Left lobe of liver (tissue), 2 donors: ENCODE data around the gene KIF20B. TPM values are rescaled to one million over a fixed set of nuclear protein-coding genes. Genes with fewer than 3 reads are reported as not detected.

Experiments
- ATAC-seq: fragments of 200-7000 bp; cut with Tn5 transposase; one replicate; pipeline ENCODE4 v1.9.1; 2020; ENCODE audit warnings: mild to moderate bottlenecking, moderate library complexity
- DNase-seq: peaks from one replicate; pipeline ENCODE4 v3.0.0-alpha.2; 2020; ENCODE audit warnings: low spot score
- total RNA-seq: library from RNA; stranded (reverse); gene quantifications from one replicate; pipeline ENCODE4 v1.2.1, GENCODE V29; 2021
- donor health status: DM: no; HTN: no; CAD: no; lungs with moderate emphysema.
- donor health status: DM: no; HTN: yes; CAD: no.

Gene KIF20B, protein sequence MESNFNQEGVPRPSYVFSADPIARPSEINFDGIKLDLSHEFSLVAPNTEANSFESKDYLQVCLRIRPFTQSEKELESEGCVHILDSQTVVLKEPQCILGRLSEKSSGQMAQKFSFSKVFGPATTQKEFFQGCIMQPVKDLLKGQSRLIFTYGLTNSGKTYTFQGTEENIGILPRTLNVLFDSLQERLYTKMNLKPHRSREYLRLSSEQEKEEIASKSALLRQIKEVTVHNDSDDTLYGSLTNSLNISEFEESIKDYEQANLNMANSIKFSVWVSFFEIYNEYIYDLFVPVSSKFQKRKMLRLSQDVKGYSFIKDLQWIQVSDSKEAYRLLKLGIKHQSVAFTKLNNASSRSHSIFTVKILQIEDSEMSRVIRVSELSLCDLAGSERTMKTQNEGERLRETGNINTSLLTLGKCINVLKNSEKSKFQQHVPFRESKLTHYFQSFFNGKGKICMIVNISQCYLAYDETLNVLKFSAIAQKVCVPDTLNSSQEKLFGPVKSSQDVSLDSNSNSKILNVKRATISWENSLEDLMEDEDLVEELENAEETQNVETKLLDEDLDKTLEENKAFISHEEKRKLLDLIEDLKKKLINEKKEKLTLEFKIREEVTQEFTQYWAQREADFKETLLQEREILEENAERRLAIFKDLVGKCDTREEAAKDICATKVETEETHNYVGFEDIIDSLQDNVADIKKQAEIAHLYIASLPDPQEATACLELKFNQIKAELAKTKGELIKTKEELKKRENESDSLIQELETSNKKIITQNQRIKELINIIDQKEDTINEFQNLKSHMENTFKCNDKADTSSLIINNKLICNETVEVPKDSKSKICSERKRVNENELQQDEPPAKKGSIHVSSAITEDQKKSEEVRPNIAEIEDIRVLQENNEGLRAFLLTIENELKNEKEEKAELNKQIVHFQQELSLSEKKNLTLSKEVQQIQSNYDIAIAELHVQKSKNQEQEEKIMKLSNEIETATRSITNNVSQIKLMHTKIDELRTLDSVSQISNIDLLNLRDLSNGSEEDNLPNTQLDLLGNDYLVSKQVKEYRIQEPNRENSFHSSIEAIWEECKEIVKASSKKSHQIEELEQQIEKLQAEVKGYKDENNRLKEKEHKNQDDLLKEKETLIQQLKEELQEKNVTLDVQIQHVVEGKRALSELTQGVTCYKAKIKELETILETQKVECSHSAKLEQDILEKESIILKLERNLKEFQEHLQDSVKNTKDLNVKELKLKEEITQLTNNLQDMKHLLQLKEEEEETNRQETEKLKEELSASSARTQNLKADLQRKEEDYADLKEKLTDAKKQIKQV (N-terminal part only)
- total RNA-seq = 2.0 TPM

DNA sequence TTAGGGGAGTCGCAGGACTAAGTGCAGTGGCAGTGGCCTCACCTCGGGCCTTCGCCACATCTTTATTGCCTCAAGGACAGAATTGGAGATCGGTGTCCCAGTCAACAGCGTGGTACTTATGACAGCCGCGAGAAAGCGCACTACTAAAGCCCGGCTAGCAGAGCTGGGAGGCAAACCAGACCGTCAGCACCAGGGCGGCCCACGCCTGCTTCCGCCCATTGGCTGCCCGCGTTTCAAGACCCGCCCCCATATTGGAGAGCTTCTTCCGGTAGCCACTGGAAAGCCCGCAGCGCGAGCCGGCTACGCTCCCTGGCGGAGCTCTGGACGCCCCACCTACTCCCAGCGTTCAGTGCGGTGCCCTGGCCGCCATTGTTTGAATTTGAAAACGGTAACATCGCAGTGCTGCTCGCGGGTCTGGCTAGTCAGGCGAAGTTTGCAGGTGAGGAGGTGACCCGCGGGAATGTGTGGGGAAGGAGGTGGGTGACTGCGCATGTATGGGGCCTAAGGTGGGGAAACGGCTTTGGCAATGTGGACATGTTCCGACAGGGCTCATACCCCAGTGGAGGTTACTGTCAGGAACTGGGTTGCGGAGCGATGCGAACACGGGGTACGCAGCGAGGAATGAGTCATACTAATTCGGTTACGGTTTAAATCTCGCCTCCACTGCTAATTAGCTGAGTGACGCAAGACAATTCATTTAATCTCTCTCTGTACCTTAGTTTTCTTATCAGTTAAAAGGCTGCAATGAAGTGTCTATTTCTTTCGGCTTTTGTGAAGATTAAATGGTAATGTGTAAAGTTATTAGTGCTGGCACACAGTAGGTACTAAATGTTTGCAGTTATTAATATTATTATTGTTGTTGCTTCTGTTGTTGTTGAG is at the start of gene KIF20B:
KIF20B (plus strand) TSS at position 349 of the 879 bp plus-strand sequence. CDS start 3,705 bp downstream, outside the sequence.
- peak; percentile 98 for ATAC-seq
- peak; percentile 97 for DNase-seq

DNA sequence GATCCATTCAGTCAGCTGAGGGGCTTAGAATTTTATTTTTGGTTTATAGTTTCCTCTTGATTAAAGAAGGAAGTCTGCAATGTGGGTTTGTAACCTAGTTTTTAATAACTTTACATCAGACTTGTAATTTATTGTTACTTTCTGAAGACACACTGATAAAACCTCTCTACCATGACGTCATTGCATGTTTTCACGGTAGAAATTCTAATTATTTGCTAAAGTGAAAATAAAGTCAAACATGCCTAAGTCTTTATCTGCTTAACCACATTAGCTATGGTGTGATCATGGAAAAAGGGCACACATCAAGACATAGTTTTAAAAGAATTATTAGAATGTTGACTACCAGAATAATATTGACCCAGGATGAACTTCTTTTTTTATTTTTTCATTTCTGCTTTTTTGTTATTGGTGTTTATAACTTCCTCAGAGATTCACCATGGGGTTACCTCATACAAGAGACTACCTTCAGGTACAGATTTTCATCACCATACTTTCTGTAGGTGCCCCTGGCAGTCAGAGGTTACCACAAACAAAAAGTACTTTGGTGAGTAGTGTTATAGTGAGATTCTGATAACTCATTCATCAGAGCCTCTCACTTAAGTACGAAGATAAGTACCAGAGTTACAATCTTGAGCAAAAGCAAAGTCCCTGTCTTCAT is 49.3 kb upstream of the KIF20B start:
- no peak for ATAC-seq
- no peak for DNase-seq

DNA sequence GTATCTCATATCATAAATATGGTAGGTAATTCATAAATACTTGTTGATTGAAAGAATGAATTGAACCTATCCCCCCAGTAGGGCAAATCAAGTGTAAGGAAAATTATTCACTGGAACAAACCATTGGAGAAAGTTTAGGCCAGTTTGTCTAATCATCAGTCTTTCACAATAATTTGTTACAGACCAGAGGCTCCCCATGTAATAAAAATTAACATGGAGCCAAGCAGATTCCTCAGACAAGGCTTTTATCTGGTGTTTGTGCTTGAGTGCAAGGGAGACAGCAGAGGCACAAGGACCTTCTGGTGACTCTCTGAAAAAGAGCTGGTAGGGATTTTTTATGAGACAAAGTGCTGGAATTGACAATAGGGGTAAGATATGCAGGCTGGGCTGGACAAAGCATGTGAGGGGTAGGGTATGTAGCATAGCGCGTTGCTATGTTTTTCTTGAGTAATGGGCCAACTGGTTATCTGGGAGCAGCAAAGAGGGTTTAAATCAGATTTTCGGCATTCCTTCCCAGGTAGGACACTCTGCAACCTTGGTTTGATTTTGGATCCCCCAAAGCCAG is 48.5 kb upstream of the KIF20B start:
- ATAC-seq = no peak
- DNase-seq = no peak

DNA sequence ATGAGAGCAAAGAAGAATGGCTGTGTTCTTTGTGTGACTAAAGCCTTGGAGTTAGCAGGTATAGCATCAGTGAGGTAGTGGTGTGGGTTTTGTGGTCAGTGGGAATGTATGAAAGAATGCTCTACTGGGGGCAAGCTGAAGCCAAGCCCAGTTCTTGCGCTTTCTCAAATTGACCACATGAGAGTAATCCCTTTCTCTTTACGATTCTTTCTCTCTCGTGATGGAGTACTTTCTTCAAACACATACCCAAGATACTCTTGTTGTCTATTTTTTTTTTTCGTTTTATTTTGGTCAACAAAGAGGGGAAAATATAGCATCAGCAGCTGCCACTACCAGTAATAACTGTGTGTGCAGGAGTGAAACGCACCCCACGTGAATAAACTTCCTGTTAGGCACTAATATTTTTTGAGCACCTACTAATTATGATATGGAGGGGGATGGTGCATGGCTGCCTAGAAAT is 48.0 kb upstream of the KIF20B start:
- DNase-seq (no peak), ATAC-seq (no peak)

DNA sequence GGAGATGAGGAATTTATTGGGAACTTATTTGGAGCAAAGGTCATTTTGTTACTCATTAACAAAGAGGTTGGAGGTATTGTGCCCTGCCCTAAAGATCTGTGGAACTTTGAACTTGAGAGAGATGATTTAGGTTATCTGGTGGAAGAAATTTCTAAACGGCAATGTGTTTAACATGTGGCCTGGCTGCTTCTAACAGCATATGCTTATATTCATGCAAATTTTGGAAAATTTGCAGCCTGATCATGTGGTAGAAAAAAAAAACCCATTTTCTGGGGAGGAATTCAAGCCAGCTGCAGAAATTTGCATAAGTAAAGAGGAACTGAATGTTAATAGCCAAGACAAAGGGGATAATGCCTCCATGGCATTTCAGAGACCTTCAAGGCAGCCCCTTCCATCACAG is 45.7 kb upstream of the KIF20B start:
- ATAC-seq (peak; percentile 82), DNase-seq (no peak)

DNA sequence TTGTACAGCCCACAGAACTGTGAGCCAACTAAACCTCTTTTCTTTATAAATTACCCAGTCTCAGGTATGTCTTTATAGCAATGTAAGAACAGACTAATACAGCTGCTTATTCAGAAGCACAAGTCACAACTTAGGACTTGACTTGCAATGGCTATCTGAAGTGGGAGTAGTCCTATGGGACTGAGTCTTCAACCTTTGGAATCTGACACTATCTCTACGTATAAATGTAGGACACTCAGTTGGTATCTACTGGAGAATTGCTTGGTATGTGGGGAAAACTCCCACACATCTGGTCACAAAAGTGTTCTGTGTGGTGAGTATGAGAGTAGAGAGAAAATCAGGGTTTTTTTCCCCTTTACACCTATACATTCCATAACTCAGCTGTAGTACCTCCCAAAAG is 44.1 kb upstream of the KIF20B start:
- no peak for DNase-seq
- ATAC-seq = no peak

DNA sequence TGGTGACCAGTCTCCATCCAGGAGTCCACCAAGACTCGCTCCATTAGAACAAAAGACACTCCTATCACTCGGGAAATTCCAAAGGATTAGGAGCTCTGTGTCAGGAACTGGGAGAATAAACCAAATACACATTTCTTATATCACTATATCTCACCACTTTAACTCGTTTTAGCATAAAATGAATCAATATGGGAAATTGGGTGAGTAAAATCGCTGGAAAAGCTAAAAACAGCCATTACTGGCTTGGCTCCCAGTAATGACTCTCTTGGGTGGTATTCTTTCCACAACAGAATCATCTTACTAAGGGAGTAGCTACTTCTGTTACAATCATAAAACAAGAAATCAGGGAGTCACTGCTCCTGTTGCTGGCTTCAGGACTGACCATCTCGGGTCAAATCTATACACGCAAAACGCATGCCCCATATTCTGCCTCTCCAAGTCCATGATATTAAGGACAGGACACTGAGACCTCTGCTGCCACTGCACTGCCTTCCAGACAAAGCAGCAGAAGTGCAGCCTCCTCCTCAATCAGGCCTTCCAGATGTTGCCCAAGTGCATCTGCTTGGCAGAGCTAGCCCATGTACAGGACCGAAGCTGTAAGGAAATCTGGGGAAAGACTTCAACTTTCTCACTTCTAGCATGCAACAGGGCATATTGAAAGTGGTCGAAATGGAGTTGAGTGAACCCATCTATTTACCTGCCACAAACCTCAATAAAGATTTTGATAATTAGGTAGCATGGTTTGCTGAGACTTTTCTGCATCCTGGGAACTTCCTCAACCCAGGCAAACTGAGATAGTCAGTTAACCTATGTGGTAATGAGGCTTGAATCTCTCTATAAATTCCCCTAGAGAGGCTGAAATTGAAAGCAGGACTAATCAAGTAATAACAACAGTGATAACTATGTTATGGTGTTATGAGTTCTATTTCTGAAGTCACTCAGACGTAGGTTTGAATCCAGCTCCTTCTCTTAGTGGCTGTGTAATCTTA is 42.0 kb upstream of the KIF20B start:
- ATAC-seq (no peak), DNase-seq (no peak)

DNA sequence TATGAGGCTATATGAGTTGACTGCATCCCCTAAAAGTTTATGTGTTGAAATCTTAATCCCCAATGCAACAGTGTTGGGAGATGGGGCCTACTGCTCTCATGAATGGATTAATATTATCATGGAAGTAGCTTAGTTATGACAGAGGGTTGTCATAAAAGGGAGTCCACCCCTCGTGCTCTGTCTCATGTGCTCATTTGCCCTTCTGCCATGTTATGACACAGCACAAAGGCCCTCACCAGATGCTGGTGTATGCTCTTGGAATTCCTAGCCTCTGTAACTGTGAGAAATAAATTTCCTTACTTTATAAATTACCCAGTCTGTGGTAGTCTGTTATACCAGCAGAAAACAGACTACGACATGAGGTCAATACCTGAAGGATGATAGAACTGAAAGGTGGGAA is 38.8 kb upstream of the KIF20B start:
- DNase-seq (no peak), ATAC-seq (no peak)

DNA sequence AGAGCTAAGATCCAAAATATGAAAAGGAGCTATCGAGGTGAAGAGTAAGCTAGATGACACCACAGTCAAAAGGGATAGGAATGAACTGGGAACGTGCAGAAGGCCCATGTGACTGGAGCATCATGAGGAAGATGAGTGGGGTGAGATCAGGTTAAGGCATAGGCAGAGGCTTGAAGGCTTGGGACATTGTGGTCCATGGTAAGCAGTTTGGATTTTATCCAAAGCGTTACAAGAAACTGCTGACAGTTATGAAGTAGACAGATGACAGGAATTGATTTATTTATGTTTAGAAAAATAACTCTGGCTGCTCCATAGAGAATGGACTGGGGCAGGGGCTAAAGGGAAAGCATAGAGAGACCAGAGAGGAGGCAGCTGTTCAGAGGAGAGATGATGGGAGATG is 38.2 kb upstream of the KIF20B start:
- no peak for DNase-seq
- no peak for ATAC-seq

DNA sequence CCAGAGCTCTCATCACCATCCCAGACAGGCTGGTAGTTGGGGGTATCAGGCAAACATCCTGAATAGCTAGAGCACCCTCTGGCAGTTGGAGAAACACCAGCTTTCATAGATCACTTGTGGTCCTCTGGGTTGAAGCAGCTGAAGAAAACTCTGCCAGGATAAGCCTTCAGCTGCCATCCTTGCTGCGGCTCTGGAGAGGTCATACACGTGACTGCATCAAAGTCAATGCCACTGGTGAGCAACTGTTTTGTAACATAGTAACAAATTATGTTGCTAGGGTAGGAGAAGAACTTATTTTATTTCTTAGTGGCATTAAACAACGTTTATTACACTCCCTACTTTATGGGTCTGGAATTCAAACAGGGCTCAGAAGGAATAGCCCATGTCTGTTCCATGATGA is 37.2 kb upstream of the KIF20B start:
- DNase-seq (no peak), ATAC-seq (no peak)

DNA sequence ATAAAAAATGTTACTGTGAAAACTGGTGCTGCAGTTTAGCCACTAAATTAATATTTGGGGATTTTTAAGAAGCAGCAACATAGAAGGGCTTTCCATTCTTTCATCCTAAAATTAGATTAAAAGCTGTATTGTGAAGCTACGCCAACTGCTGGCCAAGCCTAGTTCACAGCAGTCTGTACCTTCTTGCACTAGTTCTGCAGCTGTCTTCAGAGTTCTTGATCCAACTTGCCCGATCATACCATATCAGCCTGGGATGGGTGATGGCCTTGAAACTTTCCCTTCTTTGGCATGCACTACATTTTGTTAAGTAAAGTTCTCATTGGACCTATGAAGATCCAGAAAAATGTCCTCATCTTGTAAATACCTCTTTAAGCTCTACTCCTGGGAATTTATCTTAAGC is 36.1 kb upstream of the KIF20B start:
- ATAC-seq = no peak
- no peak for DNase-seq

DNA sequence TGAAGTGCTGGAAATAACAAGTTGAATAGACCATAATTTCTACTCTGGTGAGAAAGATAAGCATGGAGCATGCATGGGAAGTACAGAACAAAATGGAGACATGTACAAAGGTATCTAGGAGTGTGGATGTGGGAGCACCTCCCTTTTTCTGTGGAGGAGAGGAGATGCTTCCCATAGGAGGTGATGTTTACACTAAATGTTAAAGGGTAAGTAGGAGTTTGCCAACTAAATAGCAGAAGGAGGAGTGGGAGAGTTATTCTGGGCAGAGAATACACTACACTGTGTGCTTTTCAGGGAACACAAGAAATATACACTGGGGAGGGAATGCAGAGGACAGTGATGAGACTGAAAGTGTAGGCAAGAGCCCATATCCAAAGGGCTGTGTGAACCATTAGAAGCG is 35.3 kb upstream of the KIF20B start:
- DNase-seq (no peak), ATAC-seq (no peak)

DNA sequence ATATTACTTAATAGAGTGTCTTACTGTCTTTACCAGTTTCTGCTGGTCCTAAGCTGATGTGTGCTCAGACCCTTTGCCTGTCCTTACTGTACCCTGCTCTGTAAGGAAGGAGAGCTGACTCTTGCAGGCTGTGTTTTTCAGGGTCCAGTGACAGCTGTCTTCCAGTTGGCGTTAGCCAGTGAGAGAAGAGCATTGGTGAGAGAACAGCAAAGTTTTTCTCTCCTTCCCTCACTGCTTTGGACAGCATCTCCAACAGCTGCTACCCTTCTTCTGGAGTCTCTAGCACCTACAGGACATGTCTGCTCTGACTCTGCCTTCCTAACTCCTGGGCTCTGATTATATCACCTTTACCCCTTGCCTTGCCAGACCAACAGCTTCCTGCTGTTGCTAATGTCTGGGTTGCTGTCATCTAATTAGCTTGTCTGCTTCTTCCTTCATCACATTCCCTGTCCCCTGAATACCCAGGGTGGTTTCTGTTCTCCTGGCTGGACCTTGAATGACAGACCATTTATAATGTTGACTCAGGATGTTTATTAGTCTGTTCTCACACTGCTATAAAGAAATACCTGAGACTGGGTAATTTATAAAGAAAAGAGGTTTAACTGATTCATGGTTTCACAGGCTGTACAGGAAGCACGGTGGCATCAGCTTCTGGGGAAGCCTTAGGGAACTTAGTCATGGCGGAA is 32.9 kb upstream of the KIF20B start:
- ATAC-seq (no peak), DNase-seq (no peak)

DNA sequence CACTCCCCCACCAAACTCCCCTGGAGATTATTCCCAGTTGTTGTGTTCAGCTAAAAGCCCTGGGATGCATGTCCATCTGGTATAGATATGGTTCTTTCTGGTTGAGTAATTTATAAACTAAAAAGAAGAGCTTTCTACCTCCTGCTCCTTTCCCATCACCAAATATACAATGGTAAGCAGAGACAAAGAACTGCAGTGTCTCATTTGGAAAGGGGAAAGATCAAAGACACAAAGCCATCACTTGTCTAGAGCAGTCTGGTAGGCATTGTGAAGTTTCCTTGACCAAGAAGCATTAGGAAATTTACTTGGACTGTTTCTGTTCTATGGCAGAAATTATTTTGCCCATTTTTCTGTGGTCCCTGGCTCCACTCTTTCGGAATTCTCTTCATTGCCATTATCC is 31.4 kb upstream of the KIF20B start:
- DNase-seq (no peak), ATAC-seq (no peak)

DNA sequence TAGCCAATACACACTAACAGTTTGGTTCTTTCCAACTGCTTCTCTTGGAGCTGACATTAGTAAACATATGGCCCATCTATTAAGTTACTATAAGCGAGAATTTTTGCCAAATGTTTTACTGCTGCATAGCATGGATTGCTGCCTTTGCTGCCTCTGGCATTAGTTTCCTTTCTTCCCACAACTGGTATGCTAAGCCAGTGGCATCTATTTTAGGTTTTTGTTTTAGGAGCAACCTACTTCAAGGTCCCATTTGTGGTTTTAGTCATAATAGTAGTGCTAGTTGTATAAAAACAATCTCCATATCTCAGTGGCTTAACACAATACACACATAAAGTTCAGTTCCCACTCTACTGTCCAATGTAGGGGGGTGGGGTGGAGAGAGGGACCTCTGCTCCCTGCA is 30.5 kb upstream of the KIF20B start:
- no peak for DNase-seq
- no peak for ATAC-seq

DNA sequence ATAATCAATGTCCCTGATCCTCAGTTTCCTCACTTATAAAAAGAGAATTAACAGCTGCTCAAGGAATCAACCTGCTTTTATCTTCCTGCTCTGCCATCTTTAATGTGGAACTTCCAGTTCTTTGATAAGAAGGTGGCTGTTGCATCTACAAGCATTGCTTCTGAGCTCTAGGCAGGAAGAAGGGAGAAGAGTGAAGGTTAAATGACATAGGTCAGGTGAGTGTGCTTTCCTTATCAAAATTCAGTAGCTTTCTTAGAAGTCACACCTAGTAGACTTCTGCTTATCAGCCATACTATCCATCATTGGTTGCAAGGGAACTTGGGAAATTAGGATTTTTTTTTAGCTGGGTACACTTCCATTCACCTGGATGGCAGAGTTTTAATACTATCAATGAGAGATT is 24.0 kb upstream of the KIF20B start:
- no peak for ATAC-seq
- DNase-seq = no peak

DNA sequence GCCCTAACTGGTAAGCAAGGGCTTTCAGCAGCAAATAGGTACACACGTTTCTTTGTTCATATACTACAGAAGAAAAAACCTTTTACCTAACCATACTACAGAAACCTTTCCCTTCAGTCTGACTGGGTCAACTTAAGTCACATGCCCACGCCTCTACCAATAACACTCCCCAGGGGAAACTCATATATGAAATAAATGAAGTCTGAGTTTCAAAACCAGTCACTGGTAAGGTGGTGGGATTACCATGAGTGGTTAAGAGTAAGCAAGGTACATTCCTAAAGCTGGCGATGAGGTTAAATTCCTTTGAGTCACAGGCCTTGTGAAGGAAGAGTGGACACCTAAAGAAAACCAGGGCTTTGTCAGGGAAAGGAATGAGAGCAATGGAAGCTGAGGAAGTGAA is 21.4 kb upstream of the KIF20B start:
- ATAC-seq (no peak), DNase-seq (no peak)
